Measurements from ENCODE around the gene ATOX1. TPM values are rescaled to one million over a fixed set of nuclear protein-coding genes. Genes with fewer than 3 reads are reported as not detected.

The ATOX1 gene
- total RNA-seq, 1 donor from 2014 or later, result 75.6 TPM

GRCh38 chr5:151751593-151751992, 6.8 kb downstream of the ATOX1 start:
- intact Hi-C loops (cut with micrococcal nuclease), result no loop called here
- Mint-ChIP-seq H3K4me1 (peaks cover 34% of the 10 kb centered on the region), H3K9me3 (no peaks in the 10 kb centered on the region), H3K36me3 (ENCODE audit: low read depth) (peaks cover 22% of the 10 kb centered on the region), H3K27ac (no peak overlapping the region), H3K27me3 (no peaks in the 10 kb centered on the region), H3K4me3 (no peak overlapping the region)
- no peak for DNase-seq

GRCh38 chr5:151751091-151751490, 7.3 kb downstream of the ATOX1 start:
- H3K4me1 Mint-ChIP-seq, result peaks cover 33% of the 10 kb centered on the region
- no peak for DNase-seq
- intact Hi-C loops (cut with micrococcal nuclease), result no loop called here
- H3K27me3 Mint-ChIP-seq, result no peaks in the 10 kb centered on the region
- no peak overlapping the region for H3K4me3 Mint-ChIP-seq
- H3K27ac Mint-ChIP-seq, result no peak overlapping the region
- H3K36me3 Mint-ChIP-seq (ENCODE audit: low read depth), result peaks cover 18% of the 10 kb centered on the region
- H3K9me3 Mint-ChIP-seq, result no peaks in the 10 kb centered on the region

- Mint-ChIP-seq H3K27me3 (no peaks in the 10 kb centered on the region), H3K36me3 (ENCODE audit: low read depth) (peaks cover 25% of the 10 kb centered on the region), H3K4me1 (peaks cover 36% of the 10 kb centered on the region), H3K4me3 (no peak overlapping the region), H3K9me3 (no peaks in the 10 kb centered on the region), H3K27ac (peak overlapping the region; percentile 87)
- intact Hi-C loops (cut with micrococcal nuclease), result no loop called here
- no peak for DNase-seq
Measured at GRCh38 chr5:151750121-151750520, 8.3 kb downstream of the ATOX1 start.

GRCh38 chr5:151745071-151745705, 13.2 kb downstream of the ATOX1 start:
- Mint-ChIP-seq H3K4me1 (peaks cover 40% of the 10 kb centered on the region), H3K27ac (peak overlapping the region; percentile 45), H3K27me3 (no peaks in the 10 kb centered on the region), H3K4me3 (peak overlapping the region; percentile 52), H3K36me3 (ENCODE audit: low read depth) (peaks cover 37% of the 10 kb centered on the region), H3K9me3 (no peaks in the 10 kb centered on the region)
- DNase-seq, result peak; percentile 75
- intact Hi-C loops (cut with micrococcal nuclease), result loop anchor here (10.0 kb wide), 1 partner anchor 300 kb away; the partner anchor contains the start of gene SLC36A1

- peaks cover 31% of the 10 kb centered on the region for H3K4me1 Mint-ChIP-seq
- H3K27ac Mint-ChIP-seq, result no peak overlapping the region
- peaks cover 33% of the 10 kb centered on the region for H3K36me3 Mint-ChIP-seq (ENCODE audit: low read depth)
- no peaks in the 10 kb centered on the region for H3K27me3 Mint-ChIP-seq
- H3K4me3 Mint-ChIP-seq, result no peak overlapping the region
- H3K9me3 Mint-ChIP-seq, result no peaks in the 10 kb centered on the region
- DNase-seq, result no peak
- intact Hi-C loops (cut with micrococcal nuclease), result loop anchor here (10.0 kb wide), 1 partner anchor 299 kb away; the partner anchor contains the start of gene SLC36A1
Measured at GRCh38 chr5:151743530-151743929, 14.9 kb downstream of the ATOX1 start.

GRCh38 chr5:151742870-151743294, 15.5 kb downstream of the ATOX1 start:
- Mint-ChIP-seq H3K4me3 (no peak overlapping the region), H3K27ac (no peak overlapping the region), H3K27me3 (no peaks in the 10 kb centered on the region), H3K4me1 (peaks cover 31% of the 10 kb centered on the region), H3K36me3 (ENCODE audit: low read depth) (peaks cover 33% of the 10 kb centered on the region), H3K9me3 (no peaks in the 10 kb centered on the region)
- intact Hi-C loops (cut with micrococcal nuclease), result loop anchor here (10.0 kb wide), 1 partner anchor 298 kb away; the partner anchor contains the start of gene SLC36A1
- DNase-seq, result no peak

- intact Hi-C loops (cut with micrococcal nuclease), result loop anchor here (10.0 kb wide), 1 partner anchor 297 kb away; the partner anchor contains the start of gene SLC36A1
- H3K4me3 Mint-ChIP-seq, result no peak overlapping the region
- H3K4me1 Mint-ChIP-seq, result peaks cover 29% of the 10 kb centered on the region
- no peak overlapping the region for H3K27ac Mint-ChIP-seq
- DNase-seq, result no peak
- H3K36me3 Mint-ChIP-seq (ENCODE audit: low read depth), result peaks cover 33% of the 10 kb centered on the region
- H3K9me3 Mint-ChIP-seq, result no peaks in the 10 kb centered on the region
- H3K27me3 Mint-ChIP-seq, result no peaks in the 10 kb centered on the region
Measured at GRCh38 chr5:151741678-151742423, 16.6 kb downstream of the ATOX1 start.

- DNase-seq, result no peak
- H3K36me3 Mint-ChIP-seq (ENCODE audit: low read depth), result peaks cover 33% of the 10 kb centered on the region
- no peak overlapping the region for H3K27ac Mint-ChIP-seq
- intact Hi-C loops (cut with micrococcal nuclease), result loop anchor here (1.0 to 10.0 kb wide), 3 partner anchors 17 to 296 kb away; partner anchors contain the start of genes ATOX1 and SLC36A1
- peaks cover 24% of the 10 kb centered on the region for H3K4me1 Mint-ChIP-seq
- no peaks in the 10 kb centered on the region for H3K9me3 Mint-ChIP-seq
- no peaks in the 10 kb centered on the region for H3K27me3 Mint-ChIP-seq
- no peak overlapping the region for H3K4me3 Mint-ChIP-seq
Measured at GRCh38 chr5:151740958-151741373, 17.5 kb downstream of the ATOX1 start.

GRCh38 chr5:151740336-151740942, 18.0 kb downstream of the ATOX1 start:
- Mint-ChIP-seq H3K4me3 (no peak overlapping the region), H3K27ac (no peak overlapping the region), H3K4me1 (peaks cover 19% of the 10 kb centered on the region), H3K27me3 (no peaks in the 10 kb centered on the region), H3K36me3 (ENCODE audit: low read depth) (peaks cover 29% of the 10 kb centered on the region), H3K9me3 (no peaks in the 10 kb centered on the region)
- intact Hi-C loops (cut with micrococcal nuclease), result loop anchor here (1.0 to 10.0 kb wide), 3 partner anchors 18 to 296 kb away; partner anchors contain the start of genes ATOX1 and SLC36A1
- DNase-seq, result peak; percentile 86

- H3K36me3 Mint-ChIP-seq (ENCODE audit: low read depth), result peaks cover 25% of the 10 kb centered on the region
Measured at GRCh38 chr5:151739939-151740335, 18.5 kb downstream of the ATOX1 start.

GRCh38 chr5:151739395-151739794, 19.0 kb downstream of the ATOX1 start:
- intact Hi-C loops (cut with micrococcal nuclease), result no loop called here
- H3K9me3 Mint-ChIP-seq, result no peaks in the 10 kb centered on the region
- H3K27ac Mint-ChIP-seq, result no peak overlapping the region
- H3K36me3 Mint-ChIP-seq (ENCODE audit: low read depth), result peaks cover 20% of the 10 kb centered on the region
- no peaks in the 10 kb centered on the region for H3K27me3 Mint-ChIP-seq
- DNase-seq, result no peak
- H3K4me1 Mint-ChIP-seq, result peaks cover 12% of the 10 kb centered on the region
- H3K4me3 Mint-ChIP-seq, result no peak overlapping the region

More at GRCh38 chr5:151739939-151740335, 18.5 kb downstream of the ATOX1 start:
- no peak overlapping the region for H3K4me3 Mint-ChIP-seq
- H3K27ac Mint-ChIP-seq, result no peak overlapping the region
- intact Hi-C loops (cut with micrococcal nuclease), result loop anchor here (1.0 to 10.0 kb wide), 3 partner anchors 18 to 295 kb away; partner anchors contain the start of genes ATOX1 and SLC36A1
- H3K4me1 Mint-ChIP-seq, result peaks cover 14% of the 10 kb centered on the region
- no peaks in the 10 kb centered on the region for H3K9me3 Mint-ChIP-seq
- DNase-seq, result no peak
- H3K27me3 Mint-ChIP-seq, result no peaks in the 10 kb centered on the region

GRCh38 chr5:151738125-151738848, 20.1 kb downstream of the ATOX1 start:
- no peak overlapping the region for H3K27ac Mint-ChIP-seq
- no peak for DNase-seq
- intact Hi-C loops (cut with micrococcal nuclease), result no loop called here
- H3K27me3 Mint-ChIP-seq, result no peaks in the 10 kb centered on the region
- no peaks in the 10 kb centered on the region for H3K9me3 Mint-ChIP-seq
- H3K4me1 Mint-ChIP-seq, result peaks cover 7% of the 10 kb centered on the region
- no peak overlapping the region for H3K4me3 Mint-ChIP-seq
- H3K36me3 Mint-ChIP-seq (ENCODE audit: low read depth), result peaks cover 14% of the 10 kb centered on the region

GRCh38 chr5:151737431-151737830, 21.0 kb downstream of the ATOX1 start:
- H3K4me3 Mint-ChIP-seq, result no peak overlapping the region
- peaks cover 8% of the 10 kb centered on the region for H3K36me3 Mint-ChIP-seq (ENCODE audit: low read depth)
- no peak for DNase-seq
- no peaks in the 10 kb centered on the region for H3K27me3 Mint-ChIP-seq
- no peaks in the 10 kb centered on the region for H3K9me3 Mint-ChIP-seq
- intact Hi-C loops (cut with micrococcal nuclease), result no loop called here
- H3K27ac Mint-ChIP-seq, result no peak overlapping the region
- H3K4me1 Mint-ChIP-seq, result peaks cover 5% of the 10 kb centered on the region

Data from activated CD4-positive, alpha-beta T cell treated with anti-CD3 and anti-CD28 coated beads, Interleukin-2, amount 10 ng/mL, durations not matched to agents 24 days and 14 days (primary cell).